GM19035 (cell line): ENCODE measurements around the gene ZP1.

ENCODE experiments used
- ATAC-seq: cut with Tn5 transposase; IDR thresholded peaks from one replicate; pipeline ENCODE4 v1.9.1; 2021; ENCODE audit not compliant: unreplicated experiment

The ZP1 gene

DNA sequence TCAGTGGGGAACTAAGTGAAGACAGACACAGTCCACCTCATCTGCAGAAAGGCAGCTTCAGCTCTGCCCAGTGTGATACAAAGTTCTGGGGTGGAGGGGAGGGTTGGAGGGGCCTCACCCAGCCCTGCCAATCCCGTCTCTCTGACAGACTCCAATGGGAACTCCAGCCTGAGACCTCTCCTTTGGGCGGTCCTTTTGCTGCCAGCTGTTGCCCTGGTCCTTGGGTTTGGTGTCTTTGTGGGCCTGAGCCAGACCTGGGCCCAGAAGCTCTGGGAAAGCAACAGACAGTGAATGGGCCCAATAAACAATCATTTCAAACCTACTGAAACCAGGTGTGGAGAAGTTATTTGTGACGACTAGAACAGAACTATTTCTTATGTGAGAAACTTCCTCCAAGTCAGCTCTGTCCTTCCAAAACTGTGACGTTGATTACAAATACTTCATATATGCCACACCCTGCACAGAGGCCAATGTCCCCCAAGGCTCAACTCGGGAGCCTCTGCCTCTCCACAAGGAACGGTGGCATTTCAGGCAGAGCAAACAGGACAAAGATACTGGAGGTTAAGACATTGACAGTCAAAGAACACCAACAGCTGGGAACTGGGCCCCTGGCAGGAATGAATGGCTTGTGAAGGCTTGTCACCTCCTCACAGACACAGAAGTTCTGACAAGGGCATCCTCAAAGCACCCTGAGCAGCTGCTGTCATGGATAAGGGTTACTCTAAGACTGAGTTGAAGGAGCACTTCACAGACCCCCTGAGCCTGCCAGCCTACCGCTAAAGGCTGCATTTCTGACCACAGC lies 8.2 kb downstream of the ZP1 start:
- no peak for ATAC-seq

DNA sequence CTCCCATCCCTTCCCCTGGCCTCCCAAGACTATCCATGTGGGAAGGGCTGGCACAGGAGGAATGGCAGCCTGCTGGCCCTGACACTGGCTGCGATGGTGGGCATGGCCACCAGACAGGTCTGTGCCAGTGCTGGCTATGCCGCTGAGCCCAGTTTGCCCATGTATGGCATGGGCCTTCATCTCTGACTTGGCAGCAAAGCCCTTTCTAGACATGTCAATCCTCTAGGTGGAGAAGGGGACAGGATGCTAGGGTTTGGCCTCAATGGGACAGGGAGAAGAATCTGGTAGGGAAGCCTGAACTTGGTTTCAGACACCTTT lies 8.8 kb downstream of the ZP1 start:
- ATAC-seq = no peak

DNA sequence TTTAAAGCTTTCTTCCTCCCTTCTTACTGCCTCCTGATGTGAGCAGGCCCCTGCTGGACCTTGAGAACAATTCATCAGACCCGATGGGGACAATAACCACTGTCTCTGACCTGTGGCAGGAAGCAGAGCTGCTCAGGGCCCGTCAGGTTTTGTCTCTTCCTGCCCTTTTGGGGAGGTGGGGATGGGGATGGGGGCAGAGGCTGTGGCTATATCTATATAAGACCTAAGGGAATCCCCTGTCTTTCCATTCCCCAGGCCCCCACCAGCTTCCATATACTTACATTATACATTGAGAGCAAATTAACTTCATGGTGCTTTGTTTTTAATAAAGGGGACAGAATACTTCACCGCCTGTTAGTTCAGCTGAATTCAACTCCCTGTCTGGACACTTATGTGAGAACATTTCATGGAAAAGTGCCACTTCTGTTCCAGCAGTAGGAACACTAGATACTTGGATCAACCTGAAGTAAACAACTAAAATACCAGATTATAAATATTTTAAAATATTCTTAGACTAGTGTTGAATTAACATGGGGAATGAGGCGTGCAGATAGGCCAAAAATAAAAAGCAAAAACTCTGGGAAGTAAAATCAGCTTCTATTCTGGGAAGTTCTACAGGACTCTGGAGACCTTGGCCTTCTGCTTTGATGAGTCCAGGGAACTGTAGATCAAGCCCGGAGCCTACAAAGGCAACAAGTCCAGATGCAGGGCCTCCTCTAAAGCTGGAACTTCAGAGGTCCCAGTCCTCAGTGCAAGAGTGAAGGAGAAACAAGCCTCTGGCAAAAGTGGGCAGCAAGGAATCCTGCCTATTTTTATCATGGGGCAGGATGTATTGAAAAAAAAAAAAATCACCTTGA lies 11.1 kb downstream of the ZP1 start:
- no peak for ATAC-seq

DNA sequence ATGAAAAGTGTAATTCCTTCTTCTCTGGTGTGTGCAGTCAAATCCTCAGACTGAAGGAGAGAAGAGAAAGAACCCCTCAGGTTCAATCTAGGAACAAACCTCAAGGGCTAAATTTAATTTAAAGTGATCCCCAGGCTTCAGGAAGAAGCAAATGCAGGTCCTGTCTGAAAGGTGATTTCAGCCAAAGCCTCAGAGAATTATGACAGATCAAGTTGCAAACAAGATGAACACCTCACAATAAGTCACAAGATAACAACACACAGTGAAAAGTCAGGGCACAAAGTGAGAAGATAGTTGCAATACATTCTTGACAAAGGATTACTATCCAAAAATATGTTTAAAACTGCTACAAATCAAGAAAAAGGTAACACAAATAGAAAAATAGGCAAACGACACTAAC lies 11.8 kb downstream of the ZP1 start:
- no peak for ATAC-seq

DNA sequence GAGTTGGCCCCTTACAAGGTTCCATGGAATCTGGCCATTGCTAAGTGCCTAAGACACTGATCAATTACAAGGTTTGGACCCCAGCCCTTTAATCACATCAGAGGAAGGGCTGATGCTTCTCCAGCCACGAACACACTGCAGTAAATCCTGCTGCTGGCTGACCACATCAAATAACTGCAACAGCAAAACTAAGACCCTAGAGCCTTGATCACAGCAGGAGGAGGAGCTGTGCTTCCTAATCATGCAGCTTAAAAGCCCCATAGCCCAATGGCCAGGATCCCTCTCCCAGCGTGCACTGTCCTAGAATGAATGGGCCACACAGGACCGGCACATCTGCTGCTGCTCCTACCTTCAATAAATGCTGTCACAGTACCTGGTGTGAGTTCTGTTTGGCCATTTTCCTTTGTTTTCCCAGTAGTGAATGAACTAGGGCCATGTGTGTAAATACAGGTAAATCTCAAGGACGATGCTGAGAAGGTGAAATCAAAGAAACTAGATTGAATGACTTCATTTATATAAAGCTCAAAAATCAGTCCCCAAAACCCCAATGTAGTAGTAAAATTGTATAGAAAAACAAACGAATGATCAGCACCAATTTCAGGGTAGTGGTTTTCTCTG lies 12.7 kb downstream of the ZP1 start:
- no peak for ATAC-seq

DNA sequence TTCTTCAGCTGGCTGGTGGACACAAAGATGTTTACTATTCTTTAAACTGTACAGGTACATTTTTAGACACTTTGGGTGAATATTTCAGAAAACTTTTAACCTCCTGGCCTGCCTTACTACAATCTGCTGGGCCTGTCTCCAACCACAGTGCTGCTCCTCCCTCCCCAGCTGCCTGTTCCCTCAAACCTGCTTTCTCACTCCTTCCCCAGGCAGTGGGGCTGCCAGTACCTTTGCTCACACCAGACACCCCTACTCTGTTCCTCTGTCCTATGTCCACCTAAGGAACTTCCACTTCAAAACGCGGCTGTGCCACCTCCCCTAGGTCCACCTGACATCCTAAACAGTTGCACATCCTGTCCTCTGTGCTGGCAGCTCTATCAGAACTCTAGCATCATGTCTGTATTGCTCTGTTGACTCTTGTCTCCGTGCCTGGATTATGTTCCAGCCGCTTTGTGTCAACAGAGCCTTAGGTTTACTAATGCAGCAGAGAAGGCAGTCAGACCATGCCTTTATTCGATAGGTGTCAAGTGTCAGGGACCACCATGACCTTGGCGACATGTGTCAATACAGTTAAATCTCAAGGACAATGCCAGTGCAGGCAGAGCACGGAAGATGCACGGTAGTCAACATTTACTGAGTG lies 13.4 kb downstream of the ZP1 start:
- no peak for ATAC-seq

DNA sequence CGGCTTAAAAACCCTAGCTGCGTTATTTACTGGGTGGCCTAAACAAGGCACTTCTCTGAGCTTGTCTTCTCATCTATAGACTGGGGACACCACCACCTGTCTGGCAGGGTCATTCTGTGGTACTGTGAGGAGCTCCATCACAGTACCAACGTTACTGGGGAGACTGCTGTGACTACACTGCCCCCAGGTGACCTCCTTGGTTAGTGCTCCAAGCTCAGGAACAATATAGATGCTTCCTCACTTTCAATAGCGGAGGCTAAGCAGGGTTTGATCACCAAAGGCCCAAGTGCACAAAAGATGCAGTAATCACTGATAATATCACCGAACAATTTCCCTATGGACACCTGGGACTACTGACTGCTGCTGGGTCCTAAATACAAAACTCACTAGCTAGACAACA lies 20.2 kb downstream of the ZP1 start:
- no peak for ATAC-seq

DNA sequence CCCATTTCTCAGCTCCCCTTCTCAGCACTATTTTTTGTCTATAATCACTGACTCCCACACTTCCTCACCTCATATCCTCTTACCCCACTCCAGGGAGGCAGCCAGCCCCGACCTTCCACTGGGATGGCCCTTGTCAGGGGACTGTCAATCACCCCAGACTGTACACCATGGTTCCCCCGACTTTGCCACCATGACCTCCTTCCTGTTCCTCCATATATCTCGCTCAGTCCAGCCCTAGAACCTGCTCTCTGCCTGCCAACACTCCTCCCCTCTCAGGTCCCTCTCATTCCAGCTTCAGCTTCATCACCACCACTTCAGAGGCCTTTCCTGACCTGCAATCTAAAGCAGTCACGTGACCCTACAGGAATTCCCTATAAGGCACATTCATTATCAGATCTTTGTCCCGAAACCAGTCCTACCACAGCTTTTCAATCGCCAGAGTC lies 22.5 kb downstream of the ZP1 start:
- ATAC-seq = no peak

DNA sequence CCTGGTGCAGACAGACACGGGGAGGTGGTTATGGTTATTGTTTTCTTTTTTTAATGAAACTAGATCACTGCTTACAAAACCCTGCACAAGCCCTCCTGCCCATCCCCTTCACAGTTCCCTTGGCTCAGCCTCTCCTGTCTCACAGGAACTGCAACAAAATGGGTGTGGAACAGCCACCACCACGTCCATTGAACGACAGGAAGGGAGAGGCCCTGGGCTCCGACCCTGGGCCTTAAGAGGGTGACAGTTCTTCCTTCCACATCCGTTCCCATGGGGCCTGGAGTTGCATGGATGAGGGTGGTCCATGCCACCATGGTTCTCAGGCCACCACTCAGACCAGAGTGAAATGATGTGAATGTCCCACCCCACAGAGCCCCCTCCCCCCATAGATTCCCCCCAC lies 23.4 kb downstream of the ZP1 start:
- no peak for ATAC-seq

DNA sequence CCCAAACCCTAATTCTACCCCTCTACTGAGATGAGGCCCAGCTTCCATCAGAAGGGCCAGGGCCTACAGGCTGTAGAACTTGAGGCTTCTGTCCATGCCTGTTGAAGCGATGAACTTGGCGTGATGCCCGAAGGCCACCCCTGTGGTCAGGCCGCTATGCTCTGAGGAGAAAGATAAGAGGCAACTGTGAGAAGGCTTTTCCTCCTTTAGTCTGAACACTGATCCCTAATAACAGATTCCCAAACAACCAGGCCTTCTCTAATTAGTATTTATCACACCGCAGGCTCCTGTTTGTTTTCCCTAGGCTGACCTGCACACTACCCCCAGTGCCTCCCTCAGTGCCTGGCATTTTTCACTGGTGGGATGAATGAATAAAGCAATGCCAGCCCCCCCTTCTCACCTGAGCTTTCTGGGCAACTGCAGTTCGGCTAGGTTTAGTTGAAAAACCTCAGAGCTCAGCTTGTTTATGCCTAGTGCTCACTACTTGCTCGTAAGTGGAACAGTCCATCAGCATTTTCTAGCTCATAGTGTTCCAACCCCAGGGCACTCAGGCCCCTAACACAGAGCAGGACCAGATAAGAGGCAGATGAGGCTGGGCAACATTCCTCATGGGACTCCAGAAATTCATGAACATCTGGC lies 23.9 kb downstream of the ZP1 start:
- no peak for ATAC-seq

DNA sequence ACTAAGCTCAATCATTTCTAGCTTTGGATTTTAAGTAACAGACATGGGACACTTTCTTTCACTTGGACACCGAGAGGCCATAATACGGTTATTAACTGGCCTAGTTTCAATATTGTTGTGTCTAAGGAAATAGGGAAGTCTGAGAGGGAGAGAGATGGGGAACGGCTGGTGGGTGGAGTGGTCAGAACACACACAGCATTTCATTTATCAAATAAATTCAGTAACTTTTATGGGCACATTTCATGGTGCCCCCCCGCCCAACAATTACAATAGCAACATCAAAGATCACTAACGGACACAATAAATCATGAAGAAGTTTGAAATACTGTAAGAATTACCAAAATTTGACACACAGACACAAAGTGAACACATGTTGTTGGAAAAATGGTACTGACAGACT lies 28.3 kb downstream of the ZP1 start:
- no peak for ATAC-seq

DNA sequence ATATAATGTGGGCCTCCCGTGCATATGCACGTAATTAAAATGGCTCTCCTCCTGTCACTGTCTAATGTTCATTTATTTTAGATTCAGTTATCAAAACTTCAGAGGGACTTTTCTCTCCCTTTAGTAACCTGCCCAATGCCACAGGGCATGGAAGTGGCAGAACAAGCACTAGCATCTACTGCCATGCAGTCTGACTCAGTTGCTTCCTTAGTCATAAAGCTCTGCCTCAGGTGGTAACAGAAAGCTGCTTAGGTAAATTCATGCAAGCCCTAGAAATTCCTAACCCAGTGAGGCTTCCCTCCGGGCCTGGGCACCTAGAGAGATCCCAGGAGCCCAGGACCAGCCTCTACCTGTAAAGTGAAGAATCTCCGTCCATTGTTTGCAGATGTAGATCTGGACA lies 30.2 kb downstream of the ZP1 start:
- ATAC-seq = no peak

DNA sequence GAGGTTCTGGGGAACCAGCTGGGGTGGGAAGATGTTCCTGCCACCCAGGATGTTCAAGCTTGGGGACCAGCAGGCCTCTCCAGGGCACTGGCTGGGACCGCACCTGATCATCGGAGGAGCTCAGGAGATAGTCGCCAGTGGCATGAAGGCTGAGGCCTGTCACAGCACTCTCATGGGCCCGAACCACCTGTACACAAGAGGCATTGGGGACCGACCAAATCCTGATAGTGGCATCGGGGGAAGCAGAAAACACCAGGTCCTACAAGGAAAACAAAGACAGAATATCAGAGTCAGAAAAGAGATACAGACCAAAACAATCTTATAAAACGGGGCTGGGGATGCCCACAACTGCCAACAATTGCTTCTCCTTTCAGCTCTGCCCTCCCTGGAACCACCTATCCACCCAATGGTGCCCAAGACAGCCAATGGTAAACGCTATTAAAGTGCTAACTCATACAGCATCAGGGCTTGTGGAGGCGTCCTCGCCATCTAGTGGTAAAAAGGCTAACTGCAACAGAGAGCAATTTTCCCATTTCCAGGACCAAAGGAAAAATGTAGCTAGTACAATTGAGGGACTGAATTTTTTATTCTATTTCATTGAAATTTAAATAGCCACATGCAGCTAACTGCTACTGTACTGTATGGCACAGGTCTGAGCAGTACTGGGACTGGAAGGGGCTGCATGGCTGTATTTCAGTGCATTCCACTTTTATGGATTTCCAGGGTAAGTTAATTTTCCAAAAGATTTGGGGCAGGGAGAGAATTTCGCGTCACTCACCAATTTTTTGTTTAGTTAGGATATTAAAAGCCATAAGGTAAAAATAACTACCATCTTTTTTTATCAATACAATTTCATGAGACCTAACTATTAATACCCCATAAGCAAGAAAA lies 31.9 kb downstream of the ZP1 start:
- no peak for ATAC-seq

DNA sequence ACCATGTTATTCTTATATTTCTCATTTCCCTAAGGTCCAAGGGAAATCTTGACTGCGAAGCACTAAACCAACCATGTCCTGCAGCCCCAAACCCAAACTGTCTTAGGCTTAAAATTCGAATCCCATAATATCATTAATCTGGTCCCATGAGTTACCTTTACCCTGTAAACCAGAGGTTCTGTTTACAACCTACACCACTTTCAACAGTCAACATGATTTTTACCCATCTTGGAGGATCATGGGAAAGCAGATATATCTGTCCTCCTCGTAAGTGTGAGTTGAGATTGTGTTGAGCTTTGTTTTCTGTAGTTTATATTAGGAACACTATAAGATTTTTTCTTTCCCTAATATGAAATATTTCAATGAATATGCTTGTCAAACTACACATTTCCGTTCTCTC lies 32.6 kb downstream of the ZP1 start:
- no peak for ATAC-seq

DNA sequence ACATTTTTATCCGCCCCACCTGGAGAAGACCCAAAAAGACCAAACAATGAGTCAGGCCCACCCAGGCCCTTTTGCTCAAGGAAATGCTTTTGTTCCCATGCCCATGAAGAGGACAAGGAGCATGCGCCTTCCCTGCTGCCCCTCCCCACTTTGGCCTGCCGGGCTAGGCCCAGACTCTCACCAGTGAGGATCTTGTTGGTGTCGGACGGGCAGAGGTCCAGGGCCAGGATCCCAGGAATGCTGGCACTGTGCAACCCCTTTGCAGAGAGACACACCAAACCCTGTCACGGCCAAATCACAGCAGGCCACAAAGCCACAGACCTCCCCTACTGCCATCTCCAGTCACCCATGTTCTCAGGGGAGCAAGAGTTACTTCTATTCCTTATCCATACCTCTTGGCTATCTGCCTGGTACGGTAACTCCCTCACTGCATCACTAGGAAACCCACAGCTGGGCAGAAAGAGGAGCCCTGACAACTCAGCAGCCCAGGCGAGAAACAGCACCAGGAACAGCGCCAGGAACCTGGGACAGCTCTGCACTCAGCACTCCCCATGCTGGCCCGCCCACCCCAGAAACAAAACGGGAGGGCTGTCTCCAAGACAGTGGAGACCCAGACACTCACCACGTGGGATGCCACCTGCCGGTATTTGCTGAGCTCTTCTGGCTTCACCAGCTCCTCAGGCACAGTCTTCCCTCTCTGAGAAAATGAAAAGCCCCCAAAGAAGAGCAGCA lies 33.5 kb downstream of the ZP1 start:
- ATAC-seq = no peak

DNA sequence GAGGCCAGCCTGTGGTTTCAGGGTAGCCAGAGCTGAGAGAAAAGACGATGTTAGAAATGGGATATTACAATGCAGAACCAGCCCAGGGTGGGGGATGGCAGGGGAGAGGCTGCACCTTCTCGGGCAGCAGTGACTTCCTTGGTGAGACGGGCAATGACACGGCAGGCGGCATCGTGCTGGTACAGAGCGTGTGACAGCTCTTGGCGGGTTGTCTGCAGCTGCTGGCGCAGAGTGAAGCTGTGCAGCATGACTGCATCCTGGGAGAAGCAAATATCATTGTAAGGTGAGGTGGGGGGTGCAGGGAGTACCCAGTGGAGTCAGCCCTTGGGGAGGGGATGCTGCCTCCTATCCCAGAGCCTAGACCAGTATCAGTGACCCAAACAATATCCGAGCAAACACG lies 35.3 kb downstream of the ZP1 start:
- no peak for ATAC-seq

DNA sequence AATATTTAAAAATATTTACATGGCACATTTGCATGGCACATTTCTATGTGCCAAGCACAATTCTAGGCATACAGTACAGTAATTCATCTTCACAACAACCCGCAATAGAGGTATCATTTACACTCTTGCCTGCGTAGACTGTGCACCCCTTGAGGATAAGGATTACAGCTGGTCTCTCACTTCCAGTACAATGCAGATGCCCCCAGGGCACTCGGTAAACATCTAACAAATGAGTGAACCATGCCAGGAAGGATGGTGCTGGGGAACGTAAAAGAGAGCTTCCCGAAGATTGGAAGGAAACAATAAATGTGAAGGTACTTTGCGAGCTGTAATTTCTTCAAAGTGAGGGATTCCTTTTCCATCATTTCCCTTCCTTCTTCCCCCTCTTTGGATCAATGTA lies 37.7 kb downstream of the ZP1 start:
- ATAC-seq = no peak

DNA sequence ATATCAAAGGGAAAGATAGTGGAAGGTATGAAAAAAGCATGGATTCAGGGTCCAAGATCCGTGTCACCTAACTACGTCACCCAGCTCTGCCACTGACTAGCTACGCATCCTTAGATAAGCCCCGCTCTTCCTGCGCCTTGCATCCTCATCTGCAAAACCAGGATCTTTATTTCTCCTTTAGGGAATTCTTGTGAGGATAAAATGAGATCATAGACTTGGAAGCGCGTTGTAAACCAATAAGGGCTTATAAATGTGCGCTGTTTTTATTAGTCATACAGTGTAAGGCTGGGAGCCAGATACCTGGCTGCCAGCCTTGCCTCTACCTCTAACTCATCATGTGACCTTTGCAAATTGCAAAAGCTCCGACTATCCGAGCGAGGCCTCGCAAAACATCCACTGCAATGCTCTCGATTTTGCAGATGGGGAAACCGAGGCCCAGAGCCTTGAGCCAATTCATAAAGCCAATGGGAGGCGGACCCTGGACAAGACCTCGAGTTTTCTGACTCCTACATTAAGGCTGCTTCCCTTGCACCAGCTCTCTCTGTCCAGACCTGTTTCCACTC lies 38.3 kb downstream of the ZP1 start:
- ATAC-seq = no peak
